ENCODE data around the gene KPNA2.
"Not testable (repeated sequence)": the region's sequence is repeated elsewhere in the genome, so short reads cannot be mapped to it uniquely, and the experiment has no call there.

The KPNA2 gene

GRCh38 chr17:68036304-68037147 is 991 bp downstream of the KPNA2 start:
- peaks cover 7% of the 10 kb centered on the region for H3K36me3 ChIP-seq
- no peak for TF ChIP-seq CTCF (IDR thresholded peaks at IDR 0.05)
- H3K27ac ChIP-seq: peak overlapping the region; percentile 63
- peaks cover 17 to 18% of the 10 kb centered on the region in 2 experiments for H3K4me1 ChIP-seq (ENCODE audit: control insufficient read depth in 1 of 2, insufficient read depth in 1 of 2, low read depth in 1 of 2, low read length in 1 of 2)
- H3K4me3 ChIP-seq (ENCODE audit: low read depth in 1 of 2, low read length in 1 of 2): peak overlapping the region; percentile 96 to 98
- H3K9me3 ChIP-seq: no peaks in the 10 kb centered on the region
- H3K27me3 ChIP-seq: no peaks in the 10 kb centered on the region

GRCh38 chr17:68047153-68047846 is 11.8 kb downstream of the KPNA2 start:
- Histone ChIP-seq H3K4me1 (ENCODE audit: control insufficient read depth in 1 of 2, insufficient read depth in 1 of 2, low read depth in 1 of 2, low read length in 1 of 2) (peaks cover 0 to 5% of the 10 kb centered on the region in 2 experiments), H3K9me3 (no peaks in the 10 kb centered on the region), H3K27ac (no peak overlapping the region), H3K36me3 (peaks cover 43% of the 10 kb centered on the region), H3K4me3 (ENCODE audit: low read depth in 1 of 2, low read length in 1 of 2) (no peak overlapping the region), H3K27me3 (no peaks in the 10 kb centered on the region)
- no peak for TF ChIP-seq CTCF (IDR thresholded peaks at IDR 0.05)

GRCh38 chr17:68047890-68048542 is 12.5 kb downstream of the KPNA2 start:
- H3K27ac ChIP-seq; H3K4me3 ChIP-seq (ENCODE audit: low read depth in 1 of 2, low read length in 1 of 2); H3K27me3 ChIP-seq; H3K4me1 ChIP-seq (ENCODE audit: control insufficient read depth in 1 of 2, insufficient read depth in 1 of 2, low read depth in 1 of 2, low read length in 1 of 2); H3K9me3 ChIP-seq: not testable (repeated sequence)
- H3K36me3 ChIP-seq: peaks cover 40% of the 10 kb centered on the region

GRCh38 chr17:68048996-68049395 is 13.5 kb downstream of the KPNA2 start:
- Histone ChIP-seq H3K4me3 (ENCODE audit: low read depth in 1 of 2, low read length in 1 of 2) (no peak overlapping the region), H3K36me3 (peaks cover 36% of the 10 kb centered on the region), H3K9me3 (no peaks in the 10 kb centered on the region), H3K27me3 (no peaks in the 10 kb centered on the region), H3K4me1 (ENCODE audit: control insufficient read depth in 1 of 2, insufficient read depth in 1 of 2, low read depth in 1 of 2, low read length in 1 of 2) (peaks cover 4 to 10% of the 10 kb centered on the region in 2 experiments), H3K27ac (no peak overlapping the region)
- no peak for TF ChIP-seq CTCF (IDR thresholded peaks at IDR 0.05)

GRCh38 chr17:68049812-68050437 is 14.4 kb downstream of the KPNA2 start:
- Histone ChIP-seq H3K36me3 (peaks cover 29% of the 10 kb centered on the region), H3K4me1 (ENCODE audit: control insufficient read depth in 1 of 2, insufficient read depth in 1 of 2, low read depth in 1 of 2, low read length in 1 of 2) (peaks cover 11 to 18% of the 10 kb centered on the region in 2 experiments)
- H3K9me3 ChIP-seq; H3K27me3 ChIP-seq; H3K4me3 ChIP-seq (ENCODE audit: low read depth in 1 of 2, low read length in 1 of 2); H3K27ac ChIP-seq: not testable (repeated sequence)

GRCh38 chr17:68051321-68052312 is 16.1 kb downstream of the KPNA2 start:
- H3K9me3 ChIP-seq; H3K4me3 ChIP-seq (ENCODE audit: low read depth in 1 of 2, low read length in 1 of 2); H3K27me3 ChIP-seq; H3K27ac ChIP-seq: not testable (repeated sequence)
- peaks cover 11 to 18% of the 10 kb centered on the region in 2 experiments for H3K4me1 ChIP-seq (ENCODE audit: control insufficient read depth in 1 of 2, insufficient read depth in 1 of 2, low read depth in 1 of 2, low read length in 1 of 2)
- H3K36me3 ChIP-seq: peaks cover 15% of the 10 kb centered on the region

All from neutrophil (primary cell).